Stimulated activated CD8-positive, alpha-beta memory T cell treated with anti-CD3 and anti-CD28 coated beads, Interleukin-2, amount 100 ng/mL, for 1 hour (primary cell): ENCODE results near the gene ARHGAP23.

ENCODE experiments used
- DNase-seq, 2 donors: peaks; one replicate each; pipeline ENCODE4 v3.0.0-alpha.2; 2020; ENCODE audit warnings: low read depth in 2 of 2

Gene ARHGAP23

GRCh38 chr17:38546396-38546795 lies 118.1 kb downstream of the ARHGAP23 start:
- no peak for DNase-seq

- no peak for DNase-seq
These were observed 119.2 kb downstream of the ARHGAP23 start for GRCh38 chr17:38547444-38547843.

DNA sequence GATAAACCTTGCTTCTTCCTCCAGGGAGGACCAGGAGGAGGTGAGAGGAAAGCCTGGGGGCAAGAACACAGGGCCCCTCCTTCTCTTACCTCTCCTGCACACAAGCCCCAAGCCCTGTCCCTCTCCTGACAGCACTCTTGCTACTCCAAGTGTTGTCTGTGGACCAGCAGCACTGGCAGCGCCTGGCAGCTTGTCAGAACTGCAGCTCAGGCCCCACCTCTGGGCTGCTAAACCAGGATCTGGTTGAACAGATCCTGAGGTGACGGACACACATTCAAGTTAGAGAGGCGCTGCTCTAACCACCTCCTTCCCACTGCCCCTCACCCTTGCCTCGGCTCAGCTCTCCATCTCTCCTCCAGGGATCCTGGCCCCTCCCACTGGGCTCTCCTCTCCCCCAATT lies 121.0 kb downstream of the ARHGAP23 start:
- no peak for DNase-seq

DNA sequence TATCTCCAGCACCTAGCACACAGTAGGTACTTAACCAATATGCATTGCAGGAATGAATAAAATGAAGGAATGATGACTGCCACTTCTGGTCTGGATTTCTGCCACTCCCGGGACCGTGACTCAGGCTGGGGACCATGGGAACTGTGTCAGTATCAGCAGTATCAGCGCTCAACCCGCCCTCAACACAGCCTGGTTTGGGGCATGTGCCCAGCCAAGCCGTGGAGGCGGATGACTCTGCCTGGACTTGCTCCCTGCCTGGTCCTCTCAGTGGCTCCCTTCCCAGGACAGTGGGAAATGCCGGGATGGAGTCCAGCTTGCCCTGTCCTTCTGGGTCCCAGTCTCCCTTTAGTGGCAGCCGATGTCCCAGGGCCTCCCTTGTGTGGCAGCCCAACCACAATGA lies 122.4 kb downstream of the ARHGAP23 start:
- no peak for DNase-seq

DNA sequence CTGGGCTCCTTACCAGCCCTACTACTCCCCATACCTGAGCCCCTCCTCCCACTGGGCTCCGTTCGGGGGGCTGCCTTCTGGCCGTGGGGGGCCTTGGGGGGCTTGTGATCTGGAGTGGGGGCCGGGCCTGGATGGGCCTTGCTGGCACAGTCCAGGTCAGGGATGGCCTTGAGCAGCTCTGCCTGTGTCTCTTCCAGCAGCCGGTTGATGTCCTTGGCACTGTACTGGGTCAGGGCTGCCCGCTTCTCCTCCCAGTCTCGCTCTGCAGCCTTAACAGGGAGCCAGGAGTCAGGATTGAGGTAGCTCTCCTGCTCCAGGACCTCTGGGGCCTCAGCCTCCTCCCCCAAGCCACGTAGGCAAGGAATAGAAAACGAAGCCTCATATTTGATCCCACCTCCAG lies 122.9 kb downstream of the ARHGAP23 start:
- no peak for DNase-seq

- DNase-seq = no peak
These were observed 124.1 kb downstream of the ARHGAP23 start for GRCh38 chr17:38552343-38552742.

GRCh38 chr17:38554430-38555350 lies 126.4 kb downstream of the ARHGAP23 start:
- DNase-seq = no peak

DNA sequence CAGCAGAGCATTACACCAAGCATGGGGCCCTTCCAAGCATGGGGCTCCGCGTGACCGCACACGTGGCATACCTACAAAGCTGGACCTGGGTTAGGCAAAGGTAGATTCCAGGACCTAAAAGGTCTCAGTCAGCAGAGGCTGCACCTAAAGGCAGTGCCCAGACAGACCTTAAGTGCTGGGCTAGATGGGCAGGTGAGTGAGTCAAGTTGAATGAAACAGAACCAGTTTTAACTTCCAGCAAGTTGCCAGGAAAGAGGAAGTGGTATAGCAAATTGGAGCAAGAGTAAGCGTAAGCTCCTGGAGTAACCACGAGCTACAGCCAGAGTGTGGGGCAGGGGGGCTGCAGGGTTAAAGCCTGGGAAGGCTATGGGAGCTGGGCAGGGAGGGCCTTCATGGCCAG lies 128.0 kb downstream of the ARHGAP23 start:
- DNase-seq = no peak

DNA sequence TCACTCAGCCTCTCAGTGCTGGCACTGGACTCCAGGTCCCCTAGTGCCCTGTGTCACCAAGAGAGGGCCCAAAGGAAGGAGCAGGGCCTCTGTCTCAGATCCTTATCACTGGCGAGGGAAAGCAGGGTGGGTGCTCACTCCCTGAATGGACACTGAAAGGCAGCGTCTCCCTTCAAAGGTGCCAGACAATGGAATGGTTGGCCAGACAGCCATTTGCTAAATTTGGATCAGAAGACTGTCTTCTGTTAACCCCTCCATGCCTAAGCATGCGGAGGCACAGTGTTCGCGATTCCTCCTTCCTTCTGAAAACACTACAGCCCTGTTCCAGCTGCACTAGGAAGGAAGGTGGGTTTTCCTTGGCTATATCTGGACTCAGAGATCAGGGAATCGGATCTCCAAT lies 129.1 kb downstream of the ARHGAP23 start:
- DNase-seq = no peak

DNA sequence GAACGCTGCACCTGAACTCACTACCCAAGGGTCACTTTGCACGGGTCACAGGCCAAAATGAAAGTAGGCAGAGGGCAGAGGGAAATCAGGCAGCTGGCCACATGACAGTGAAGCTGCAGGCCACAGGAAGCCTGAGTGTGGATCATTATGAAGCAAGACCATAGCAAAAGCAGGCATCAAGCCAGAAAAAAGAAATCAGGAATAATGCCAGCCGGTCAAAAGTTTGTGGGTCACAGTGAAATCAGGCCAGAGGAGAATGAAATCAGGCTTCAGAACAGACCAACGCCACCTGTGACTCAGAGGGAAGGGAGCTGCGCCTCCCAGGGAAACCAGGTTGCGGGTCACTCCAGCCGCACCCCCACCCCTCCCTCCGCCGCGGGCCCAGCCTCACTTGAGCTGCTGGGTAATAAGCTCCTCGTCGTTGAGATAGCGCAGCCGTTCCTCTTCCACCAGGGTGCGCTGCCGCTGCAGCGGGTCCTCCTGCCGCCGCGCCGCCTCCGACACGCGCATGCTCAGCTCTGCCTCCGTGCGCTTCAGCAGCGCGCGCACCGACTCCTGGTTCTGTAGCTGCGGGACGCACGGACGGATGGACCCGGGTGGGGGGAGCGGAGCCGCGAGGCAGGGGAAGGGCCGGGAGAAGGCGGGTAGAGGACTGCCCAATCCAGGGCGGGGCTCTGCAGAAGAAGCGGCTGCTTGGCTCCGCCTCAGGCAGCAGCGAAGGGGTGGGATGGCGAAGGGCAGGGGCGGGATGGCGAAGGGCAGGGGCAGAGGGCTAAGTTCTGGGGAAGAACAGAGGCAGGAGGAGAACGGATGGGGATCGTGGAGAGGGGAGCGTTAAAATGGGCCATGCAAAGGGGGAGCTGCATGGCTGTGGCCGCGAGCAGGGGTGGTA lies 129.8 kb downstream of the ARHGAP23 start:
- peak; percentile 81 to 82 for DNase-seq

GRCh38 chr17:38558728-38559050 lies 130.4 kb downstream of the ARHGAP23 start:
- DNase-seq = no peak

DNA sequence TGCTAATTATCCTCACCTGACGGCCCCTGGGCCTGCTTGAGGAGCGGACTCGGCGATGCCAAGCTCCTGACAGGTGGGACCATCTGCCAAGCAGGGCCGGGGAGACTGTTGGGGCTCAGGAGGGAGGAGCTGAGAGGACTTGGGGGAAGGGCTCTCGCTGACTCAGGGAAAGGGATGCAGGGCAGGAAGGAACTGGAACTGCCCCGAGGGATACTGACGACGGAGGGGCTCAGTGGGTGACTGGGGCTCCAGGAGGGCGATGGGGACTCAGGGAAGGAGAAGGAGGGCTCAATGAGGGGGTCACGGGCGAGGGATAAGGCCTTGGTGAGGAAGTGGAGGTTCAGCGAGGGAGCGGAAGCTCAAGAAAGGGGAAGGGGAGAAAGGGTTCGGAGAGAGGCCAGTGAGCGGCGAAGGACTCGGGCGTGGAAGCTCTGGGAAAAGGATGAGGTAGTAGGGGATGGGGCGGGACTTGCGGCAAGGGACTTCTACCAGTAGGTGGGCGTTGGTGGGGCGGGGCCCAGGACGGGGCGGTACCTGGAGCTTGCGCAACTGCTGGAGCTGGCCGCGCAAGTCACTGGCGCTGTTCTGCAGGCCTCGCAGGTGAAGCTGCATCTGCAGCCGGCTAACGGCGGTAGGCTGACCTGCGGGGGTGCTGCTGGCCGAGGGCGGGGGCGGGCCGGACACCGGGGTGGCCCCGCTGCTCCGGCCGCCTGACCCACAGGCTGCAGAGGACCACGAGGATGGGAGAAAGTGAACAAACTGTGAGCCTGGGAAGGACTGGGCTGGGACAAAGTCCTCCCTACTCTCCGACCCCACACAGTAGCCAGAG lies 131.0 kb downstream of the ARHGAP23 start:
- DNase-seq = peak; percentile 75 to 80

GRCh38 chr17:38559880-38560230 lies 131.6 kb downstream of the ARHGAP23 start:
- no peak for DNase-seq

DNA sequence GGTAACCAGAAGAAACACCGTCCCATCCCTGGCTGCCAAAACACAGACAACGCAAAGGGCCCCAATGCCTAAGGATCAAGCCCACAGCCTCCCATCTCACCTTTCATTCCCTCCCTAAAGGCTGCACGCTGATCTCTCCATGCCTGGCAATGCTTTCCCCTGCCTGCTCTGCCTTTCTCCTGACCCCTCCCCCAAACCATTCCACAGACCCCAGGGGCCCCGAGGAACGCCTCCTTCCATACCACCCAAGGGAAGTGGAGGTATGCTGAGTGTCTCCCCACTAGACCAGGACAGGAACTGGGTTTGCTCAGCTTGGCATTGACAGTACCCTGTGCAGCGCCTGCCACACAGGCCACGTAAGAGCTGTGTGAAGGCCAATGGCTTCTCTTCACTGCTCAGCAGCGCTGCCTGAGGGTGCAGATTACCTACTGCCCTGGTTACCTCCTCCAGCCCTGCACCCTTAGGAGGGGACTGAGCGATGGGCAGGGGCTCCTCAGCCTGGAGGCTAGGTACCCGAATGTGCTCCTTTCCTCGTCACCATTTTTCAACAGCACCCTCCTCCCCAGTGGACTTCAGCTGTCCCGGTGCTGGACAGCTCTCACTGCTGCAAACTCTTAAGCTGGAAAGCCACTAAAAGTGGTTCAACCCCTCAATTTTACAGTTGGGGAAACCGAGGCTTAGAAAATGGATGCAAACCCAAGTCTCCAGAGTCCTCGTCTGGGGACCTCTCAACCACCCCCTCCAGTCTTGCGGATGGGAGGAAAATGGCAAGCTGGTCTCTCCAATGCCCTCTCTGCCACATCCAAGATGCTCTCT lies 132.4 kb downstream of the ARHGAP23 start:
- DNase-seq = no peak

- no peak for DNase-seq
These were observed 133.4 kb downstream of the ARHGAP23 start for GRCh38 chr17:38561416-38562214.
